CD4-positive, alpha-beta T cell treated with Interferon alpha-2 for 1 hour (primary cell): ENCODE measurements around the gene ITPR1.

Source experiments
- DNase-seq, 2 donors: peaks; one replicate each; pipeline ENCODE4 v3.0.0-alpha.2; 2020 to 2022

Gene ITPR1

GRCh38 chr3:4839278-4839677, 346.1 kb downstream of the ITPR1 start:
- DNase-seq = no peak

GRCh38 chr3:4841225-4841624, 348.1 kb downstream of the ITPR1 start:
- DNase-seq = no peak

GRCh38 chr3:4841776-4842440, 348.8 kb downstream of the ITPR1 start:
- DNase-seq = peak in 1 of 2 donors; percentile 55

GRCh38 chr3:4843619-4844018, 350.5 kb downstream of the ITPR1 start:
- no peak for DNase-seq

- peak in 1 of 2 donors; percentile 79 for DNase-seq
These were observed 352.7 kb downstream of the ITPR1 start for GRCh38 chr3:4845882-4846281.

- DNase-seq = no peak
These were observed 353.4 kb downstream of the ITPR1 start for GRCh38 chr3:4846543-4846942.

GRCh38 chr3:4848176-4848825, 355.2 kb downstream of the ITPR1 start:
- DNase-seq = no peak

GRCh38 chr3:4849136-4849535, 356.0 kb downstream of the ITPR1 start:
- DNase-seq = no peak

- no peak for DNase-seq
These were observed 356.6 kb downstream of the ITPR1 start for GRCh38 chr3:4849739-4850138.

GRCh38 chr3:4850211-4850927, 357.2 kb downstream of the ITPR1 start:
- peak; percentile 36 to 62 for DNase-seq

GRCh38 chr3:4850928-4851265, 357.7 kb downstream of the ITPR1 start:
- DNase-seq = peak; percentile 31 to 77

GRCh38 chr3:4852780-4853748, 359.9 kb downstream of the ITPR1 start:
- no peak for DNase-seq

- DNase-seq = no peak
These were observed 360.6 kb downstream of the ITPR1 start for GRCh38 chr3:4853749-4854140.

- DNase-seq = no peak
These were observed 362.5 kb downstream of the ITPR1 start for GRCh38 chr3:4855676-4856075.

- no peak for DNase-seq
These were observed 363.0 kb downstream of the ITPR1 start for GRCh38 chr3:4856136-4856535.

GRCh38 chr3:4856564-4856963, 363.4 kb downstream of the ITPR1 start:
- DNase-seq = no peak

- DNase-seq = no peak
These were observed 363.8 kb downstream of the ITPR1 start for GRCh38 chr3:4856986-4857385.

GRCh38 chr3:4859788-4860187, 366.6 kb downstream of the ITPR1 start:
- no peak for DNase-seq

GRCh38 chr3:4862973-4863372, 369.8 kb downstream of the ITPR1 start:
- no peak for DNase-seq

GRCh38 chr3:4864503-4864902, 371.4 kb downstream of the ITPR1 start:
- no peak for DNase-seq

- no peak for DNase-seq
These were observed 372.6 kb downstream of the ITPR1 start for GRCh38 chr3:4865714-4866113.

GRCh38 chr3:4866866-4867265, 373.7 kb downstream of the ITPR1 start:
- DNase-seq = peak in 1 of 2 donors; percentile 57

- DNase-seq = no peak
These were observed 384.1 kb downstream of the ITPR1 start for GRCh38 chr3:4877173-4877787.
